ENCODE measurements around the gene ULK4.

GRCh38 chr3:41581700-41582099 is 380.2 kb downstream of the ULK4 start:
- TF ChIP-seq, protein P1, sequence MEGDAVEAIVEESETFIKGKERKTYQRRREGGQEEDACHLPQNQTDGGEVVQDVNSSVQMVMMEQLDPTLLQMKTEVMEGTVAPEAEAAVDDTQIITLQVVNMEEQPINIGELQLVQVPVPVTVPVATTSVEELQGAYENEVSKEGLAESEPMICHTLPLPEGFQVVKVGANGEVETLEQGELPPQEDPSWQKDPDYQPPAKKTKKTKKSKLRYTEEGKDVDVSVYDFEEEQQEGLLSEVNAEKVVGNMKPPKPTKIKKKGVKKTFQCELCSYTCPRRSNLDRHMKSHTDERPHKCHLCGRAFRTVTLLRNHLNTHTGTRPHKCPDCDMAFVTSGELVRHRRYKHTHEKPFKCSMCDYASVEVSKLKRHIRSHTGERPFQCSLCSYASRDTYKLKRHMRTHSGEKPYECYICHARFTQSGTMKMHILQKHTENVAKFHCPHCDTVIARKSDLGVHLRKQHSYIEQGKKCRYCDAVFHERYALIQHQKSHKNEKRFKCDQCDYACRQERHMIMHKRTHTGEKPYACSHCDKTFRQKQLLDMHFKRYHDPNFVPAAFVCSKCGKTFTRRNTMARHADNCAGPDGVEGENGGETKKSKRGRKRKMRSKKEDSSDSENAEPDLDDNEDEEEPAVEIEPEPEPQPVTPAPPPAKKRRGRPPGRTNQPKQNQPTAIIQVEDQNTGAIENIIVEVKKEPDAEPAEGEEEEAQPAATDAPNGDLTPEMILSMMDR (IDR thresholded peaks at IDR 0.05; ENCODE audit: borderline replicate concordance, extremely low read depth, low read length, poor library complexity, severe bottlenecking) = no peak
- TF ChIP-seq EZH2 (IDR thresholded peaks at IDR 0.05; ENCODE audit: borderline replicate concordance, low read depth, low read length, severe bottlenecking) = no peak

All from DND-41 (cell line).